HFFc6 (cell line): ENCODE data around the gene OR14C36. TPM values are rescaled to one million over a fixed set of nuclear protein-coding genes. Genes with fewer than 3 reads are reported as not detected.

Source experiments
- DNase-seq: peaks from one replicate; pipeline ENCODE4 v3.0.0-alpha.2; 2018
- H3K27ac Mint-ChIP-seq: 2 replicates; pipeline ENCODE4 v1.8.0; 2020; ENCODE audit warnings: mild to moderate bottlenecking, mixed read lengths
- H3K27me3 Mint-ChIP-seq: 2 replicates; pipeline ENCODE4 v1.8.0; 2021; ENCODE audit warnings: mild to moderate bottlenecking, moderate library complexity, mixed read lengths; ENCODE audit not compliant: insufficient read depth
- H3K36me3 Mint-ChIP-seq: 2 replicates; pipeline ENCODE4 v1.8.0; 2021; ENCODE audit warnings: low read depth, mixed read lengths
- H3K4me1 Mint-ChIP-seq: 2 replicates; pipeline ENCODE4 v1.8.0; 2020; ENCODE audit warnings: low read depth, mixed read lengths
- H3K4me3 Mint-ChIP-seq: 2 replicates; pipeline ENCODE4 v1.8.0; 2020; ENCODE audit warnings: mild to moderate bottlenecking, moderate library complexity, mixed read lengths
- H3K9me3 Mint-ChIP-seq: 2 replicates; pipeline ENCODE4 v1.8.0; 2020; ENCODE audit warnings: mild to moderate bottlenecking, mixed read lengths
- total RNA-seq, 6 experiments: library from RNA; stranded (reverse); fragmentation: NEBNext Ultra II Directional; extraction: Animal tissue kit (Norgen Biotek cat#: 25700); gene quantifications; 2 replicates in 1 of 6; 3 replicates in 5 of 6; pipeline ENCODE4 v1.2.3, GENCODE V29; 2021
- TF ChIP-seq, protein P1 (sequence below): fragments of 200-600 bp; sonication (generic); IDR thresholded peaks from 2 replicates; pipeline ENCODE4 v1.5.0; 2021; ENCODE audit warnings: antibody characterized with exemption, mild to moderate bottlenecking

The OR14C36 gene
- total RNA-seq, 6 experiments from 2014 or later = not detected

DNA sequence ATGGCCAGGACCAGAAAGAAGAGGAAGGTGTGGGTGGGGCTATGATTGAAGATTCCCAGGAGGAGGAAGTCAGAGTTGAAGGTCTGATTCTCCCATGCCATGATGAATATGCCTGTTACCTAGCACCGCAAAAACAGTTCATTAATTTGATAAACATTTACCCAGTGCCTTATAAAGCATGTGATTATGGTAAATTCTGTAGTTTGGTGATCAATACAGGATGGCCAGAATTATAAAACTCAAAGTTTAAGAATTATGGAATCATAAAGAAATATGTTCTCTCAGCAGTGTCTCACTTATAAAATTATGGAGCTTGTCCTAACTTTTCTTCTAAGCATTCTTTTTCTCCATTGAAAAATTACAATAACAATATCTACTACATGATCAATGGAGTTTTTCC lies 24.1 kb upstream of the OR14C36 start, which contains the start of gene OR2M7:
OR2M7 (minus strand) TSS at position 101 of the 400 bp plus-strand sequence; CDS start at position 101, 0 bp downstream.
- Mint-ChIP-seq H3K27me3 (no peaks in the 10 kb centered on the region), H3K4me1 (no peaks in the 10 kb centered on the region), H3K4me3 (no peak within 1 kb of the TSS), H3K27ac (no peak within 1 kb of the TSS), H3K9me3 (peaks cover 55% of the 10 kb centered on the region), H3K36me3 (no peaks in the 10 kb centered on the region)
- TF ChIP-seq, protein P1, sequence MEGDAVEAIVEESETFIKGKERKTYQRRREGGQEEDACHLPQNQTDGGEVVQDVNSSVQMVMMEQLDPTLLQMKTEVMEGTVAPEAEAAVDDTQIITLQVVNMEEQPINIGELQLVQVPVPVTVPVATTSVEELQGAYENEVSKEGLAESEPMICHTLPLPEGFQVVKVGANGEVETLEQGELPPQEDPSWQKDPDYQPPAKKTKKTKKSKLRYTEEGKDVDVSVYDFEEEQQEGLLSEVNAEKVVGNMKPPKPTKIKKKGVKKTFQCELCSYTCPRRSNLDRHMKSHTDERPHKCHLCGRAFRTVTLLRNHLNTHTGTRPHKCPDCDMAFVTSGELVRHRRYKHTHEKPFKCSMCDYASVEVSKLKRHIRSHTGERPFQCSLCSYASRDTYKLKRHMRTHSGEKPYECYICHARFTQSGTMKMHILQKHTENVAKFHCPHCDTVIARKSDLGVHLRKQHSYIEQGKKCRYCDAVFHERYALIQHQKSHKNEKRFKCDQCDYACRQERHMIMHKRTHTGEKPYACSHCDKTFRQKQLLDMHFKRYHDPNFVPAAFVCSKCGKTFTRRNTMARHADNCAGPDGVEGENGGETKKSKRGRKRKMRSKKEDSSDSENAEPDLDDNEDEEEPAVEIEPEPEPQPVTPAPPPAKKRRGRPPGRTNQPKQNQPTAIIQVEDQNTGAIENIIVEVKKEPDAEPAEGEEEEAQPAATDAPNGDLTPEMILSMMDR = no peak
- DNase-seq = no peak

DNA sequence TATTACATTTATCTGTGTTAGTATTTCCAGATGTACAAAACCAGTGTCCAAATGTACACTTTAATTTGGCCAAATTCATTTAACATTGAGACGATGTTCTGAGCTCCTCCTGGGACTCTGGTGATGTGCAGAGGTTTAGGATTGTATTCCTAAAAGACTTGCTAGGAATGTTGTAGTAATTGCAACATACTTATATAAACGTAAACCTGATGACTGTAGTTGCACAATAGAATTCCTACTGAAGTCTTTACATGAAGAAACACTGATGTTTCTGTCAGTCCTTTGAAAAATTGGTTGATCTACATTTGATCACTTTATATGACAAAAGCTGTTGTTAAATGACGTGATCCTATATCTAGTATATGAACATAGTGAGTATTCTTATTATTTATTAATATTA lies 5.1 kb upstream of the OR14C36 start:
- H3K4me1 Mint-ChIP-seq = no peaks in the 10 kb centered on the region
- no peaks in the 10 kb centered on the region for H3K36me3 Mint-ChIP-seq
- TF ChIP-seq, protein P1 = no peak
- no peak overlapping the region for H3K4me3 Mint-ChIP-seq
- H3K9me3 Mint-ChIP-seq = peaks cover 26% of the 10 kb centered on the region
- H3K27me3 Mint-ChIP-seq = no peaks in the 10 kb centered on the region
- no peak overlapping the region for H3K27ac Mint-ChIP-seq
- DNase-seq = no peak

DNA sequence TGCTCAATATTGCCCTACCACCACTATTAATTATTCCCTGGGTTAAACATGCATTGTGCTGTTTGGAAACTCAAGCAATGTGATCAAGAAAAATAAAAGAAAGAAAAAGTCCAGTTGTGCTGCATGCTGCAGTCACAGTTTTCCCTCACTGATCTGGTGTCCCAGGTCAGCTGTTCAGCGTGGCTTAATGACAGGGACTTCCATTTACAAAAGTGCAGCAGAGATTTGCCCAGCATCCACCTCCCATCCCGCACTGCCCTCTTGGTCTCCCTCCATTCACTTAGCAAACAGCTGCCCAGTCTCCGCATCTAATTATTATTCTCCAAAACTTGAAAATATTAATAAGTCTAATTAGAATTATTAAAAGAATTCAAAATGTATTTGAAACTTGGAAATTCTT lies 10.8 kb downstream of the OR14C36 start:
- Mint-ChIP-seq H3K4me3 (no peak overlapping the region), H3K27ac (no peak overlapping the region), H3K36me3 (peaks cover 11% of the 10 kb centered on the region), H3K9me3 (peaks cover 22% of the 10 kb centered on the region), H3K4me1 (no peaks in the 10 kb centered on the region), H3K27me3 (no peaks in the 10 kb centered on the region; the same call in 1 of the 2 replicates)
- DNase-seq = no peak
- TF ChIP-seq, protein P1 = no peak

DNA sequence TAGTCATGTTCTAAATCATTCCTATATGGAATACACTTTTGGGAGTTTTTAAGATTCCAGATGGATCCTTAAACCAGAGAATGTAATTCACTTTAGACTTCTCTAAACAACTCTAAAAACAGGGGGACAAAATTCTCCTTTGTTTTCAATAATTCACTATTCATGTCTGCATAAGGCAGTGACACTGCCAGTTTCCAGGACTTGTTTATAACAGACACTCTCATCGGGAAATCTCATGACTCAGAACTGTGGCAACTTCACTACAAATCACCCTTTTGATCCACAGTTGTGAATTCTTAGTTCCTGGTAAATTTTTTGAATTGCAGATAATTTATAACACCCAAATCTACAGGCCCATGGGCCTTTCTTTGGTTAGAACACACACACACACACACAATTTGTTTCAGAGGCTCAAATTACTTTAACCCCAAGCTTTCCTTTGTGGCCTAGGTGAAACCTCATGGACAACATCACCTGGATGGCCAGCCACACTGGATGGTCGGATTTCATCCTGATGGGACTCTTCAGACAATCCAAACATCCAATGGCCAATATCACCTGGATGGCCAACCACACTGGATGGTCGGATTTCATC lies 12.6 kb downstream of the OR14C36 start, which contains the start of gene OR2T4:
OR2T4 (plus strand) TSS at position 545 of the 595 bp plus-strand sequence; CDS start at position 545, 0 bp downstream.
- peaks cover 39% of the 10 kb centered on the region for H3K9me3 Mint-ChIP-seq
- H3K27me3 Mint-ChIP-seq = no peaks in the 10 kb centered on the region; the same call in 1 of the 2 replicates
- TF ChIP-seq, protein P1 = no peak
- no peak within 1 kb of the TSS for H3K4me3 Mint-ChIP-seq
- no peaks in the 10 kb centered on the region for H3K4me1 Mint-ChIP-seq
- H3K27ac Mint-ChIP-seq = no peak within 1 kb of the TSS
- peaks cover 11% of the 10 kb centered on the region for H3K36me3 Mint-ChIP-seq
- DNase-seq = no peak

DNA sequence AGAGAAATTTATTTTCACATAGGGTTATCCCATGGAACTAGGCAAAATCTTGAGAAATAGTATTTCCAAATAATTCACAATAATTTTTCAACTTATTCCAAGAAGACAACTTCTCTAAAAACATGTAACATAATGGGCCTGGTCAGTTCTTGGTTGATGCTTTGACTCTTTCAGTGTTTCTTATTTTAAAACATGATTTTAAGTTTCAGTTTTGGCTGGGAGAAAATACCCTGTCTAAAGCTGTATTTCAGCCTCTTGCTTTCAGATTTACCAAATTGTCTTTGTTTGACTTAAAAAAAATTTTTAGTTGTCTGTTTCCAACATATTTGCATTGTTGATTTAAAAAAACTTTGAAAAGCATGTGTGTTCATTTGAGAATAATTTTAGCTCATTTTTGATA lies 18.0 kb downstream of the OR14C36 start:
- no peak for DNase-seq
- no peaks in the 10 kb centered on the region for H3K27me3 Mint-ChIP-seq
- no peak overlapping the region for H3K27ac Mint-ChIP-seq
- no peak overlapping the region for H3K4me3 Mint-ChIP-seq
- peaks cover 11% of the 10 kb centered on the region for H3K36me3 Mint-ChIP-seq
- H3K9me3 Mint-ChIP-seq = peaks cover 62% of the 10 kb centered on the region
- TF ChIP-seq, protein P1 = no peak
- no peaks in the 10 kb centered on the region for H3K4me1 Mint-ChIP-seq
